GM23338 (cell line): Measurements from ENCODE around the gene ZNF516. TPM values are rescaled to one million over a fixed set of nuclear protein-coding genes. Genes with fewer than 3 reads are reported as not detected.

ENCODE experiments used
- ATAC-seq: fragments of 200-7000 bp; cut with Tn5 transposase; 3 replicates; pipeline ENCODE4 v1.9.1; 2020
- DNase-seq: peaks from one replicate; pipeline ENCODE4 v3.0.0-alpha.2; 2015; ENCODE audit warnings: low spot score
- H2AFZ ChIP-seq: fragments of 200-600 bp; sonication (generic); 2 replicates; pipeline ENCODE4 v1.8.0; 2016; ENCODE audit warnings: antibody characterized with exemption, mild to moderate bottlenecking, moderate library complexity
- H3F3A ChIP-seq: fragments of 200-600 bp; sonication (generic); replicated peaks from 2 replicates; pipeline ENCODE4 v1.8.0; 2017; ENCODE audit warnings: antibody characterized with exemption, mixed run types, low read depth
- H3K27ac ChIP-seq: fragments of 200-600 bp; sonication (generic); 2 replicates; pipeline ENCODE4 v1.6.1; 2016; ENCODE audit warnings: low read depth
- H3K27me3 ChIP-seq: fragments of 200-600 bp; sonication (generic); 2 replicates; pipeline ENCODE4 v1.8.0; 2016; ENCODE audit warnings: mild to moderate bottlenecking, mixed run types, moderate library complexity; ENCODE audit not compliant: insufficient read depth
- H3K36me3 ChIP-seq: fragments of 200-600 bp; sonication (generic); 2 replicates; pipeline ENCODE4 v1.8.0; 2016; ENCODE audit warnings: mild to moderate bottlenecking; ENCODE audit not compliant: insufficient read depth
- H3K4me1 ChIP-seq: fragments of 200-600 bp; sonication (generic); 2 replicates; pipeline ENCODE4 v1.8.0; 2016; ENCODE audit warnings: mild to moderate bottlenecking, moderate library complexity; ENCODE audit not compliant: insufficient read depth
- H3K4me2 ChIP-seq: fragments of 200-600 bp; sonication (generic); 2 replicates; pipeline ENCODE4 v1.7.1; 2017; ENCODE audit warnings: mixed run types
- H3K4me3 ChIP-seq: fragments of 200-600 bp; sonication (generic); 2 replicates; pipeline ENCODE4 v1.6.1; 2016; ENCODE audit warnings: mixed run types
- H3K79me2 ChIP-seq: fragments of 200-600 bp; sonication (generic); replicated peaks from 2 replicates; pipeline ENCODE4 v1.8.0; 2017; ENCODE audit warnings: mild to moderate bottlenecking; ENCODE audit not compliant: insufficient read depth
- H3K9me2 ChIP-seq: fragments of 200-600 bp; sonication (generic); 2 replicates; pipeline ENCODE4 v1.8.0; 2017; ENCODE audit not compliant: insufficient read depth
- H4K20me1 ChIP-seq: fragments of 200-600 bp; sonication (generic); replicated peaks from 2 replicates; pipeline ENCODE4 v1.8.0; 2017; ENCODE audit warnings: mild to moderate bottlenecking; ENCODE audit not compliant: insufficient read depth
- H3K27ac Mint-ChIP-seq: 2 replicates; pipeline ENCODE4 v1.8.0; 2020; ENCODE audit warnings: inconsistent platforms, mild to moderate bottlenecking, moderate library complexity, mixed read lengths
- H3K27me3 Mint-ChIP-seq: 3 replicates; pipeline ENCODE4 v1.8.0; 2022; ENCODE audit warnings: low read depth, mild to moderate bottlenecking, moderate library complexity, mixed read lengths, inconsistent platforms; ENCODE audit not compliant: insufficient read depth, poor library complexity
- H3K36me3 Mint-ChIP-seq: 3 replicates; pipeline ENCODE4 v1.8.0; 2021; ENCODE audit warnings: low read depth, mild to moderate bottlenecking, inconsistent platforms, moderate library complexity, mixed read lengths
- H3K4me1 Mint-ChIP-seq: 3 replicates; pipeline ENCODE4 v1.8.0; 2020; ENCODE audit warnings: mild to moderate bottlenecking, inconsistent platforms, mixed read lengths
- H3K4me3 Mint-ChIP-seq: 3 replicates; pipeline ENCODE4 v1.8.0; 2021; ENCODE audit warnings: moderate library complexity, mild to moderate bottlenecking, inconsistent platforms, mixed read lengths
- H3K9me3 Mint-ChIP-seq: 3 replicates; pipeline ENCODE4 v1.8.0; 2020; ENCODE audit warnings: moderate library complexity, mild to moderate bottlenecking, inconsistent platforms, mixed read lengths
- CREB1 ChIP-seq: fragments of 250-450 bp; sonication (Bioruptor Pico); IDR thresholded peaks from 2 replicates; pipeline ENCODE4 v1.5.0; 2020; ENCODE audit warnings: low read depth, mild to moderate bottlenecking, moderate library complexity
- CTCF ChIP-seq, 2 experiments: fragments of 200-600 bp in 1 of 2; sonication (generic) in 1 of 2; conservative IDR thresholded peaks; 2 replicates each; pipeline versions ENCODE4 v1.5.1 to v1.6.1; 2016 to 2017; ENCODE audit warnings: antibody characterized with exemption in 2 of 2, low read depth in 2 of 2, mild to moderate bottlenecking in 2 of 2, moderate library complexity in 1 of 2
- EZH2 ChIP-seq: fragments of 200-600 bp; sonication (generic); IDR thresholded peaks from one replicate; pipeline ENCODE4 v1.8.0; 2017; ENCODE audit warnings: antibody characterized with exemption, mild to moderate bottlenecking, low read depth; ENCODE audit not compliant: unreplicated experiment
- EZH2phosphoT487 ChIP-seq: fragments of 200-600 bp; sonication (generic); IDR thresholded peaks from one replicate; pipeline ENCODE4 v1.8.1; 2018; ENCODE audit warnings: antibody characterized with exemption; ENCODE audit not compliant: unreplicated experiment
- JUNB ChIP-seq: IDR thresholded peaks from one replicate; pipeline ENCODE4 v1.6.1; 2016; ENCODE audit warnings: antibody characterized with exemption; ENCODE audit not compliant: unreplicated experiment
- POLR2AphosphoS5 ChIP-seq: IDR thresholded peaks from 2 replicates; pipeline ENCODE4 v1.6.1; 2016; ENCODE audit warnings: antibody characterized with exemption, low read depth
- REST ChIP-seq: IDR thresholded peaks from one replicate; pipeline ENCODE4 v1.6.1; 2018; ENCODE audit warnings: antibody characterized with exemption; ENCODE audit not compliant: unreplicated experiment
- ZNF331 ChIP-seq: fragments of 250-450 bp; sonication (Bioruptor Pico); IDR thresholded peaks from 2 replicates; pipeline ENCODE4 v1.5.0; 2020; ENCODE audit warnings: low read depth, mild to moderate bottlenecking, moderate library complexity
- polyA plus RNA-seq: library from polyadenylated mRNA; unstranded; fragments of >200 nt; fragmentation: Nextera tagmentation; extraction: Ambion mirVana; gene quantifications from 2 replicates; pipeline ENCODE4 v1.2.1, GENCODE V29; 2016
- total RNA-seq: library from RNA; depleted of rRNA; stranded (reverse); fragments of >200 nt; shearing (Covaris generic); gene quantifications from 2 replicates; pipeline ENCODE4 v1.2.3, GENCODE V29; 2014
- TF ChIP-seq, protein P1 (sequence below): IDR thresholded peaks from 2 replicates; pipeline ENCODE4 v1.6.1; 2016; ENCODE audit warnings: antibody characterized with exemption

Gene ZNF516
- total and polyA plus RNA-seq, 2 experiments from 2014 or later: 11.9 to 24.2 TPM

GRCh38 chr18:76446321-76447257 is 48.5 kb downstream of the ZNF516 start (continued):
- no peak for TF ChIP-seq REST
- no peak for TF ChIP-seq POLR2AphosphoS5
- no peak for TF ChIP-seq EZH2phosphoT487
- no peak for TF ChIP-seq ZNF331
- no peak for TF ChIP-seq CTCF (conservative IDR thresholded peaks at IDR 0.05; ENCODE audit: low read depth in 2 of 2)
- no peak for TF ChIP-seq EZH2
- TF ChIP-seq CREB1 (CRISPR knock-in tag): no peak
- no peak for TF ChIP-seq JUNB

DNA sequence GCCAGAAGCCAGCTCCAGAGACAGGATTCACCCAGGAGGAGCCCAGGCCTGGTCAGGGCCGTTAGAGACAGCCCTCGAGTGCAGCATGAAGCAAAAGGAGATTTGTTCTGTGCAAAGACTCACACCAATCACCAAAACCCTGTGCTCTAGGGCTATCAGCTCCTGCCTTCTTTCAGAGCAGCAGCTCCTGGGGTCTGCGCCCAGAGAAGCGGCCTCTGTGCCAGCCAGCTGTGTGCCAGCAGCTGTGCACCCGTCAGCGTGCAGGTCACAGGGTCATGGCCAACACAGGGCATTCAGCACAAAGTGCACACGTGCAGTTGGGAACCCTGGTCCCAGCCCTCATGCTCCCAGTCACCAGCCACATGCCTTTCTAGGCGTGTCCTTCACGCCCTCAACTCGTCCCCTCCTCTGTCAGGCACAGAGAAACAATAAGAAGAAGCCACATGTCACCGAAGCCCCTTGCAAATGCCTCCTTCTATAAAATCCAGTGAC is 49.3 kb downstream of the ZNF516 start:
- Mint-ChIP-seq H3K27me3 (peaks cover 10% of the 10 kb centered on the region), H3K36me3 (peaks cover under 1% of the 10 kb centered on the region; the same call in 1 of the 3 replicates), H3K4me3 (no peak overlapping the region), H3K9me3 (no peaks in the 10 kb centered on the region), H3K4me1 (peaks cover 49% of the 10 kb centered on the region), H3K27ac (0 out of 2 replicates have a peak overlapping the region, but pooled peaks have one; percentile 23)
- Histone ChIP-seq H3K79me2 (peaks cover 22% of the 10 kb centered on the region), H3K4me2 (no peak overlapping the region), H2AFZ (no peak overlapping the region), H3K27me3 (no peaks in the 10 kb centered on the region), H4K20me1 (0 out of 2 replicates have a peak, but pooled peaks cover 7% of the 10 kb centered on the region), H3K4me3 (no peak overlapping the region), H3K9me2 (no peaks in the 10 kb centered on the region), H3K4me1 (peaks cover 18% of the 10 kb centered on the region), H3K36me3 (no peaks in the 10 kb centered on the region), H3K27ac (no peak overlapping the region), H3F3A (no peaks in the 10 kb centered on the region)
- DNase-seq: no peak
- no peak for ATAC-seq
- TF ChIP-seq JUNB (no peak), CREB1 (CRISPR knock-in tag) (no peak), REST (no peak), EZH2phosphoT487 (no peak)
- TF ChIP-seq, protein P1, sequence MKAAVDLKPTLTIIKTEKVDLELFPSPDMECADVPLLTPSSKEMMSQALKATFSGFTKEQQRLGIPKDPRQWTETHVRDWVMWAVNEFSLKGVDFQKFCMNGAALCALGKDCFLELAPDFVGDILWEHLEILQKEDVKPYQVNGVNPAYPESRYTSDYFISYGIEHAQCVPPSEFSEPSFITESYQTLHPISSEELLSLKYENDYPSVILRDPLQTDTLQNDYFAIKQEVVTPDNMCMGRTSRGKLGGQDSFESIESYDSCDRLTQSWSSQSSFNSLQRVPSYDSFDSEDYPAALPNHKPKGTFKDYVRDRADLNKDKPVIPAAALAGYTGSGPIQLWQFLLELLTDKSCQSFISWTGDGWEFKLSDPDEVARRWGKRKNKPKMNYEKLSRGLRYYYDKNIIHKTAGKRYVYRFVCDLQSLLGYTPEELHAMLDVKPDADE: no peak
